Measurements from ENCODE around the gene NR1D1.

NR1D1 gene

GRCh38 chr17:40103071-40103661 lies 2.8 kb upstream of the NR1D1 start:
- TF ChIP-seq CTCF (IDR thresholded peaks at IDR 0.05): no peak

- no peak for TF ChIP-seq CTCF (IDR thresholded peaks at IDR 0.05)
These were observed 1.2 kb upstream of the NR1D1 start for GRCh38 chr17:40101367-40102210.

GRCh38 chr17:40100669-40101366 lies 429 bp upstream of the NR1D1 start:
- no peak for TF ChIP-seq CTCF (IDR thresholded peaks at IDR 0.05)

GRCh38 chr17:40099619-40100418 lies 570 bp downstream of the NR1D1 start:
- no peak for TF ChIP-seq CTCF (IDR thresholded peaks at IDR 0.05)

GRCh38 chr17:40098846-40099618 lies 1.4 kb downstream of the NR1D1 start:
- no peak for TF ChIP-seq CTCF (IDR thresholded peaks at IDR 0.05)

- no peak for TF ChIP-seq CTCF (IDR thresholded peaks at IDR 0.05)
These were observed 2.2 kb downstream of the NR1D1 start for GRCh38 chr17:40097931-40098845.
